ENCODE data around the gene PAGR1. TPM values are rescaled to one million over a fixed set of nuclear protein-coding genes. Genes with fewer than 3 reads are reported as not detected.
A peak's percentile ranks its signal among the peaks of the same experiment; 100 is the strongest.

PAGR1 gene
- total RNA-seq, 1 experiment from 2014 or later: 60.1 TPM

DNA sequence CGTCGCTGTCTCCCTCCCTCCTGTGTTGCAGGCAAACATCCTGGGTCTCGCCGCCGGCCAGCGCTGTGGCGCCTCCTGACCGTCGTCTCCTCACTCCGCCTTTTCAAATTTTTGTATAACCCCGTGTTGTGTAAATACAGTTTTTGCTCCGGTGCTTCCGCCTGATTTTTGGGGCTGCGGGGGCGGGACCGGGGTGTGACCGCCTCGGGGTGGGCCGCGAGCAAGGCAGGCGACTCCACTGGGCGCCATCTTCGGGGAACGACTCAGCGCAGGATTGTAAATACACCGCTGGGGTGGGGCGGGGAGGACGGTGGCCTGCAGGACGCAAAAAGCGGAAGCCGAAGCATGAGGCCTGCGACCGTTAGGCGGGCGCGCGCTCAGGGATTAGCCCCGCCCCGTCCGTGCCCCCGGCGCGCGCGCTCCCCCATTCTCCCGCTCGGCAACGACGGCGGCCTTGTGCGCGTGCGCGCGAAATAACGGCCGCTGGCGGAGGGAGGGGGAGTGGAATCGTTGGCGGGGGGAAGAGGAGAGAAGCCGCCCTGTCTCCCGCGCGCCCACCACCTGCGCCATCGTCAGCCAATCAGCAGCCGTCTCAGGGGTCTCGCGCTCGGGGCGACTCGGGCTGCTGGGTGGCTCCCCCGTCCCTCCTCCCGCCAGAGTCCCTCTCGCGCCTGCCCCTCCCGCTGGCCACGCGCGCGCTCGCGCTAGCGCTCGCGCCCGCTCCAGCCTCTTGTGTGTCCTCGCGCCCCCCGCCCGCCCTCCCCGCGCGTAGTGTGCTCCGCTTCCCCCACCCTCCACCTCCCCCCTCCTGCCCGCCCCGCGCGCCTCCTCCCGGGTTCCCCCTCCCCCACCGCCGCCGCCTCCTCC, 10.5 kb upstream of the PAGR1 start (continued):
- TF ChIP-seq, protein P1, sequence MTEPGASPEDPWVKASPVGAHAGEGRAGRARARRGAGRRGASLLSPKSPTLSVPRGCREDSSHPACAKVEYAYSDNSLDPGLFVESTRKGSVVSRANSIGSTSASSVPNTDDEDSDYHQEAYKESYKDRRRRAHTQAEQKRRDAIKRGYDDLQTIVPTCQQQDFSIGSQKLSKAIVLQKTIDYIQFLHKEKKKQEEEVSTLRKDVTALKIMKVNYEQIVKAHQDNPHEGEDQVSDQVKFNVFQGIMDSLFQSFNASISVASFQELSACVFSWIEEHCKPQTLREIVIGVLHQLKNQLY (CRISPR knock-in tag; IDR thresholded peaks at IDR 0.05): no peak
- TF ChIP-seq, protein P2, sequence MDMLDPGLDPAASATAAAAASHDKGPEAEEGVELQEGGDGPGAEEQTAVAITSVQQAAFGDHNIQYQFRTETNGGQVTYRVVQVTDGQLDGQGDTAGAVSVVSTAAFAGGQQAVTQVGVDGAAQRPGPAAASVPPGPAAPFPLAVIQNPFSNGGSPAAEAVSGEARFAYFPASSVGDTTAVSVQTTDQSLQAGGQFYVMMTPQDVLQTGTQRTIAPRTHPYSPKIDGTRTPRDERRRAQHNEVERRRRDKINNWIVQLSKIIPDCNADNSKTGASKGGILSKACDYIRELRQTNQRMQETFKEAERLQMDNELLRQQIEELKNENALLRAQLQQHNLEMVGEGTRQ (CRISPR knock-in tag; IDR thresholded peaks at IDR 0.05): peak; percentile 73
- TF ChIP-seq ZNF396 (CRISPR knock-in tag; IDR thresholded peaks at IDR 0.05; ENCODE audit: borderline replicate concordance) (no peak), IRF2 (CRISPR knock-in tag; IDR thresholded peaks at IDR 0.05; ENCODE audit: borderline replicate concordance, low read depth) (peak; percentile 44), ZNF232 (CRISPR knock-in tag; IDR thresholded peaks at IDR 0.05) (no peak), TEAD4 (CRISPR knock-in tag; IDR thresholded peaks at IDR 0.05) (no peak), RORB (CRISPR knock-in tag; IDR thresholded peaks at IDR 0.05) (no peak), JUN (CRISPR knock-in tag; IDR thresholded peaks at IDR 0.05) (0 out of 2 replicates have a peak, but pooled peaks have one; percentile 24), EMX1 (CRISPR knock-in tag; IDR thresholded peaks at IDR 0.05) (peak; percentile 93), GABPB1 (CRISPR knock-in tag; IDR thresholded peaks at IDR 0.05) (peak; percentile 62), HMGA2 (CRISPR knock-in tag; IDR thresholded peaks at IDR 0.05) (no peak), ELF4 (CRISPR knock-in tag; IDR thresholded peaks at IDR 0.05; ENCODE audit: low read depth) (no peak), ZNF121 (CRISPR knock-in tag; IDR thresholded peaks at IDR 0.05) (no peak), ZNF671 (CRISPR knock-in tag; IDR thresholded peaks at IDR 0.05) (peak; percentile 89; the same call in 1 of the 2 replicates), TEAD1 (CRISPR knock-in tag; IDR thresholded peaks at IDR 0.05) (peak; percentile 61), ATF1 (CRISPR knock-in tag; IDR thresholded peaks at IDR 0.05) (no peak), SMAD4 (CRISPR knock-in tag; IDR thresholded peaks at IDR 0.05) (no peak)
- TF ChIP-seq, protein P3, sequence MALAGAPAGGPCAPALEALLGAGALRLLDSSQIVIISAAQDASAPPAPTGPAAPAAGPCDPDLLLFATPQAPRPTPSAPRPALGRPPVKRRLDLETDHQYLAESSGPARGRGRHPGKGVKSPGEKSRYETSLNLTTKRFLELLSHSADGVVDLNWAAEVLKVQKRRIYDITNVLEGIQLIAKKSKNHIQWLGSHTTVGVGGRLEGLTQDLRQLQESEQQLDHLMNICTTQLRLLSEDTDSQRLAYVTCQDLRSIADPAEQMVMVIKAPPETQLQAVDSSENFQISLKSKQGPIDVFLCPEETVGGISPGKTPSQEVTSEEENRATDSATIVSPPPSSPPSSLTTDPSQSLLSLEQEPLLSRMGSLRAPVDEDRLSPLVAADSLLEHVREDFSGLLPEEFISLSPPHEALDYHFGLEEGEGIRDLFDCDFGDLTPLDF (CRISPR knock-in tag; IDR thresholded peaks at IDR 0.05): peak; percentile 33; the same call in 1 of the 2 replicates
- TF ChIP-seq, protein P4, sequence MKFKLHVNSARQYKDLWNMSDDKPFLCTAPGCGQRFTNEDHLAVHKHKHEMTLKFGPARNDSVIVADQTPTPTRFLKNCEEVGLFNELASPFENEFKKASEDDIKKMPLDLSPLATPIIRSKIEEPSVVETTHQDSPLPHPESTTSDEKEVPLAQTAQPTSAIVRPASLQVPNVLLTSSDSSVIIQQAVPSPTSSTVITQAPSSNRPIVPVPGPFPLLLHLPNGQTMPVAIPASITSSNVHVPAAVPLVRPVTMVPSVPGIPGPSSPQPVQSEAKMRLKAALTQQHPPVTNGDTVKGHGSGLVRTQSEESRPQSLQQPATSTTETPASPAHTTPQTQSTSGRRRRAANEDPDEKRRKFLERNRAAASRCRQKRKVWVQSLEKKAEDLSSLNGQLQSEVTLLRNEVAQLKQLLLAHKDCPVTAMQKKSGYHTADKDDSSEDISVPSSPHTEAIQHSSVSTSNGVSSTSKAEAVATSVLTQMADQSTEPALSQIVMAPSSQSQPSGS (CRISPR knock-in tag; IDR thresholded peaks at IDR 0.05; ENCODE audit: borderline replicate concordance, low read depth): peak; percentile 51; the same call in 1 of the 2 replicates
- TF ChIP-seq, protein P5, sequence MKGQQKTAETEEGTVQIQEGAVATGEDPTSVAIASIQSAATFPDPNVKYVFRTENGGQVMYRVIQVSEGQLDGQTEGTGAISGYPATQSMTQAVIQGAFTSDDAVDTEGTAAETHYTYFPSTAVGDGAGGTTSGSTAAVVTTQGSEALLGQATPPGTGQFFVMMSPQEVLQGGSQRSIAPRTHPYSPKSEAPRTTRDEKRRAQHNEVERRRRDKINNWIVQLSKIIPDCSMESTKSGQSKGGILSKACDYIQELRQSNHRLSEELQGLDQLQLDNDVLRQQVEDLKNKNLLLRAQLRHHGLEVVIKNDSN (CRISPR knock-in tag; IDR thresholded peaks at IDR 0.05): peak; percentile 77
- TF ChIP-seq, protein P6, sequence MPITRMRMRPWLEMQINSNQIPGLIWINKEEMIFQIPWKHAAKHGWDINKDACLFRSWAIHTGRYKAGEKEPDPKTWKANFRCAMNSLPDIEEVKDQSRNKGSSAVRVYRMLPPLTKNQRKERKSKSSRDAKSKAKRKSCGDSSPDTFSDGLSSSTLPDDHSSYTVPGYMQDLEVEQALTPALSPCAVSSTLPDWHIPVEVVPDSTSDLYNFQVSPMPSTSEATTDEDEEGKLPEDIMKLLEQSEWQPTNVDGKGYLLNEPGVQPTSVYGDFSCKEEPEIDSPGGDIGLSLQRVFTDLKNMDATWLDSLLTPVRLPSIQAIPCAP (CRISPR knock-in tag; IDR thresholded peaks at IDR 0.05): 0 out of 2 replicates have a peak, but pooled peaks have one; percentile 36
- TF ChIP-seq, protein P7, sequence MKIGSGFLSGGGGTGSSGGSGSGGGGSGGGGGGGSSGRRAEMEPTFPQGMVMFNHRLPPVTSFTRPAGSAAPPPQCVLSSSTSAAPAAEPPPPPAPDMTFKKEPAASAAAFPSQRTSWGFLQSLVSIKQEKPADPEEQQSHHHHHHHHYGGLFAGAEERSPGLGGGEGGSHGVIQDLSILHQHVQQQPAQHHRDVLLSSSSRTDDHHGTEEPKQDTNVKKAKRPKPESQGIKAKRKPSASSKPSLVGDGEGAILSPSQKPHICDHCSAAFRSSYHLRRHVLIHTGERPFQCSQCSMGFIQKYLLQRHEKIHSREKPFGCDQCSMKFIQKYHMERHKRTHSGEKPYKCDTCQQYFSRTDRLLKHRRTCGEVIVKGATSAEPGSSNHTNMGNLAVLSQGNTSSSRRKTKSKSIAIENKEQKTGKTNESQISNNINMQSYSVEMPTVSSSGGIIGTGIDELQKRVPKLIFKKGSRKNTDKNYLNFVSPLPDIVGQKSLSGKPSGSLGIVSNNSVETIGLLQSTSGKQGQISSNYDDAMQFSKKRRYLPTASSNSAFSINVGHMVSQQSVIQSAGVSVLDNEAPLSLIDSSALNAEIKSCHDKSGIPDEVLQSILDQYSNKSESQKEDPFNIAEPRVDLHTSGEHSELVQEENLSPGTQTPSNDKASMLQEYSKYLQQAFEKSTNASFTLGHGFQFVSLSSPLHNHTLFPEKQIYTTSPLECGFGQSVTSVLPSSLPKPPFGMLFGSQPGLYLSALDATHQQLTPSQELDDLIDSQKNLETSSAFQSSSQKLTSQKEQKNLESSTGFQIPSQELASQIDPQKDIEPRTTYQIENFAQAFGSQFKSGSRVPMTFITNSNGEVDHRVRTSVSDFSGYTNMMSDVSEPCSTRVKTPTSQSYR (CRISPR knock-in tag; IDR thresholded peaks at IDR 0.05): no peak; the same call in none of the 2 replicates
- TF ChIP-seq, protein P8, sequence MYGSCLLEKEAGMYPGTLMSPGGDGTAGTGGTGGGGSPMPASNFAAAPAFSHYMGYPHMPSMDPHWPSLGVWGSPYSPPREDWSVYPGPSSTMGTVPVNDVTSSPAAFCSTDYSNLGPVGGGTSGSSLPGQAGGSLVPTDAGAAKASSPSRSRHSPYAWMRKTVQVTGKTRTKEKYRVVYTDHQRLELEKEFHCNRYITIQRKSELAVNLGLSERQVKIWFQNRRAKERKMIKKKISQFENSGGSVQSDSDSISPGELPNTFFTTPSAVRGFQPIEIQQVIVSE (CRISPR knock-in tag; IDR thresholded peaks at IDR 0.05; ENCODE audit: borderline replicate concordance): no peak
- TF ChIP-seq, protein P9, sequence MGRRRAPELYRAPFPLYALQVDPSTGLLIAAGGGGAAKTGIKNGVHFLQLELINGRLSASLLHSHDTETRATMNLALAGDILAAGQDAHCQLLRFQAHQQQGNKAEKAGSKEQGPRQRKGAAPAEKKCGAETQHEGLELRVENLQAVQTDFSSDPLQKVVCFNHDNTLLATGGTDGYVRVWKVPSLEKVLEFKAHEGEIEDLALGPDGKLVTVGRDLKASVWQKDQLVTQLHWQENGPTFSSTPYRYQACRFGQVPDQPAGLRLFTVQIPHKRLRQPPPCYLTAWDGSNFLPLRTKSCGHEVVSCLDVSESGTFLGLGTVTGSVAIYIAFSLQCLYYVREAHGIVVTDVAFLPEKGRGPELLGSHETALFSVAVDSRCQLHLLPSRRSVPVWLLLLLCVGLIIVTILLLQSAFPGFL (CRISPR knock-in tag; IDR thresholded peaks at IDR 0.05; ENCODE audit: borderline replicate concordance): 0 out of 2 replicates have a peak, but pooled peaks have one; percentile 16
- TF ChIP-seq, protein P10, sequence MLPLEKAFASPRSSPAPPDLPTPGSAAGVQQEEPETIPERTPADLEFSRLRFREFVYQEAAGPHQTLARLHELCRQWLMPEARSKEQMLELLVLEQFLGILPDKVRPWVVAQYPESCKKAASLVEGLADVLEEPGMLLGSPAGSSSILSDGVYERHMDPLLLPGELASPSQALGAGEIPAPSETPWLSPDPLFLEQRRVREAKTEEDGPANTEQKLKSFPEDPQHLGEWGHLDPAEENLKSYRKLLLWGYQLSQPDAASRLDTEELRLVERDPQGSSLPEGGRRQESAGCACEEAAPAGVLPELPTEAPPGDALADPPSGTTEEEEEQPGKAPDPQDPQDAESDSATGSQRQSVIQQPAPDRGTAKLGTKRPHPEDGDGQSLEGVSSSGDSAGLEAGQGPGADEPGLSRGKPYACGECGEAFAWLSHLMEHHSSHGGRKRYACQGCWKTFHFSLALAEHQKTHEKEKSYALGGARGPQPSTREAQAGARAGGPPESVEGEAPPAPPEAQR (CRISPR knock-in tag; IDR thresholded peaks at IDR 0.05): no peak
- TF ChIP-seq, protein P11, sequence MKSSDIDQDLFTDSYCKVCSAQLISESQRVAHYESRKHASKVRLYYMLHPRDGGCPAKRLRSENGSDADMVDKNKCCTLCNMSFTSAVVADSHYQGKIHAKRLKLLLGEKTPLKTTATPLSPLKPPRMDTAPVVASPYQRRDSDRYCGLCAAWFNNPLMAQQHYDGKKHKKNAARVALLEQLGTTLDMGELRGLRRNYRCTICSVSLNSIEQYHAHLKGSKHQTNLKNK (CRISPR knock-in tag; IDR thresholded peaks at IDR 0.05): no peak; the same call in 1 of the 2 replicates
